DMS79 (cell line): ENCODE data around the gene HSDL2.

Experiments
- DNase-seq: peaks from one replicate; lab custom pipeline; 2025; lab: John Stamatoyannopoulos, UW

The HSDL2 gene

DNA sequence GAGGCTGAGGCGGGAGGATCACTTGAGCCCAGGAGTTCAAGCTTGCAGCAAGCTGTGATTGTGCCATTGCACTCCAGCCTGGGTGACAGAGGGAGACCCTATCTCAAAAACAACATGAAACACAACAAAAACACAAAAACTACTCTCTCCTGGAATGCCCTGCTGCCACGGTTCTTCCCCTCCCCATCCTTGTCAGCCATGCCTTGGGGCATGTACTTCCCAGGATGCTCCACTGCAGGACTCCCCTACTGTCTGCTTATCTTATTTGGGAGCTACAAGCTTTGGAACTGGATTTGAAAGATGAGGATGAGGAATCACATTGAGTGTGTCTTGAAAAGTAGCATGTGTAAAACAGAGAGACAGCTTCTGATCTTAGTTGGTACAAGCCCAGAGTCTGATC, 66.6 kb downstream of the HSDL2 start:
- no peak for DNase-seq

DNA sequence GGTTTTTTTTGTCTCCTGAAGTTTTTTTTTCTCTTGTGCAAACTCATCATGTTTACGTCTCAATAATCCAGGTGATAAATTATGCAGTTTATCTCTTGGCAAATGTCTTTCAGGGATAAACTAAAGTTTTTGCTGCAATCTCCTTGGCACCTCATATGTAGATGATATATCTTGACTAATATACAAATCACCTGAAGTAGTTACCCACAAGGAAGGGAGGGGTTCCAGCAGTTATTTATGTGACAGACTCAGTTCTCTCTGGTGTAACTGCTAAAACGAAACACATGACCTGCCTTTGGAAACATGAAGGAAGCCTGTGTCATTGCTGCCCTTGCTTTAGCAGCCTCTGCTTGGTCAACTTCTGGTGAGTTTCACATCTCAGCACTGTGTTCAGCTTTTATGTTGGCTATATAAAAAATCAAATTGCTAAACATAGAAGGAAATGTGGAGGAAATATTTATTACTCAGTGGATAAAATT, 67.4 kb downstream of the HSDL2 start:
- no peak for DNase-seq

DNA sequence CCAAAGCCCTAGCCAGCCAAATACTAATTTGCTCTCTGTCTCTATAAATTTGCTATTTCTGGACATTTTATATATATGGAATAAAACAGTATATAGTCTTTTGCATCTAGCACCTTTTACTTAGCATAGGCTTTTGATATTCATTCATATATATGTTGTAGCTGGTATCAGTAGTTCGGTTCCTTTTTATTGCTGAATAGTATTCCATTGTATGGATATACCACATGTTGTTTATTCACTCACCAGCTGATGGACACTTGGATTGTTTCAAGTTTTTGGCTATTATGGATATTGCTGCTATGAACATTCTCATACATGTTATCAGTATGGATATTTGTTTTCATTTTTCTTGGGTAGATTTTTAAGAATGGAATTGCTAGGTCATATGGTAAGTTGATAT, 82.9 kb downstream of the HSDL2 start:
- DNase-seq, result no peak

DNA sequence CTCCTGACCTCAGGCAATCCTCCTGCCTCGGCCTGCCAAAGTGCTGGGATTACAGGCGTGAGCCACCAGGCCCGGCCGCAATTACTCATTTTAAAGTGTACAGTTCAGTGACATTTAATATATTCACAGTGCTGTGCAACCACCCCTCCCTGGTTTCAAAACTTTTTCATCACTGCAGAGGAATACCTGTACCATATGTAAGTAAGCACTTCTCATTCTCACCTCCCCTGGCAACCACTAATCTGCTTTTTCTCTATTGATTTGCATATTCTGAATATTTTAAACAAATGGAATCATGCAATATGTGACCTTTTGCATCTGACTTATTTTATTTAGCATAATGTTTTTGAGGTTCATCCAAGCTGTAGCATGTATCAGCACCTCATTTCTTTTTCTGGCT, 85.4 kb downstream of the HSDL2 start:
- no peak for DNase-seq

DNA sequence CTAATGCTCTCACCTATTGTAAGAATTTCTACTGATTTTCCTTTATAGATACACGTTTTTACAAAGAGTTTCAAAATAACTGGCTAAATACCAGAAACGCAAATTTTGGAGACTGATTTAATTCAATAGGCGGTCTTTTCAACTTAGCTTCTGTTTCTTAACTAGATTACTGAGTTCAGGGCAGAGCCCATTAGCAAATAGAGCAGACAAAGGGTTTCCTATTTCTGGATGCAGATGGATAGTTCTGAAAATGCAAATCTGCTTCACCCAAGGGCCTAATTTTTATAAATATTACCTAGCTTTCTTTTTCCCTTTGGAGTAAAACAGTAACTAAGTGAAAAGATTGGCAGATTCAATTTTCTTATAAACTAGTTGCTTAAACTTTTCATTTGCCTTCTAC, 93.1 kb downstream of the HSDL2 start:
- no peak for DNase-seq

DNA sequence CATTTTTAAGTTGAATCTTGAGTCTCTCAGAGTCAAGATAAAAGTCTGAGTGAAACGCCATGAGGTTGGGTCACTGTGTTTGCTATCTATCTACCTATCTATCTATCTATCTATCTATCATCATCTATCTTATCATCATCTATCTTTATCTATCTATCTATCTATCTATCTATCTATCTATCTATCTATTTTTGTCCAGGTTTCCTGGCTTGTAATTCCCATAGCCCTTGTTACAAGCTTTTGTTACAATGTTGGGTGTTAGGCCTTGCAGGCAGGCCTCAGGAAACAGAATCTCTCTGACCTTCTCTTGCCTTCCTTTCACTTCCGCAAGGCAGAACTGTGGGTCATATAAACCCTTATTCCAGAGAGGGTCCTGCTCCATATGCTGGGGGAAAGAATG, 94.1 kb downstream of the HSDL2 start:
- no peak for DNase-seq

DNA sequence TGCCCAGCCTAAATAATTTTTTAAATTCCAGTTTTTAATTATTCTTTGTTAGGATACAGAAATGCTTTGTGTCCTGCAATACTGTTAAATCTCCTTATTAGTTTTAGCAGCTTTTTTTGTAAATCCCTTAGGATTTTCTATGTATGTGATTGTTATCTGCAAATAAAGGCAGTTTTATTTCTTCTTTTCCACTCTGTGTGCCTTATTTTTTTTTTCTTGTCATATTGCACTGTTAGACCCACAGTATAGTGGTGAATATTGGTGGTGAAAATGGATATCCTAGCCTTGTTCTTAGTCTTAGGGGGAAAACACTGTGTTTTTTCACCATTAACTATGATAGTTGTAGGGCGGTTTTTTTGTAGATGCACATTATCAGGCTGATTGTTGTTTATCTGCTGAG, 95.4 kb downstream of the HSDL2 start:
- DNase-seq, result no peak

DNA sequence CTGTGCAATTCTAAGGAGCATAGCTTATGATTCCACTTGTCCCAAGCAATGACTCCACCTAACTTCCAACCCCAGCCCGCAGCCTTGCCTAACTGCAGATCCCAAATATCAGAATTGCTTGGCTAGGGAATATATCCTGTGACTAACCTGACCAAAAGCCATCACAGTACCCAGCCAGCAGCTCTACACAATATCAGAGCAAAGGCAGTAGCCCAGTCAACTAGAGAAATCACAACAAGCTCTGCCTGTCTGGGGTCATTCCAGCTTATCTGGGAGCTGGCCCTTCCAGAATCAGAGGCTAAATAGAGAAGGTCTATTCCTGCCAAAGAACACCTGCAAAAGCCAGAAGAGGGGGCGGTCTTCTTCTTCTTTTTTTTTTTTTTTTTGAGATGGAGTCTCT, 97.4 kb downstream of the HSDL2 start:
- no peak for DNase-seq

DNA sequence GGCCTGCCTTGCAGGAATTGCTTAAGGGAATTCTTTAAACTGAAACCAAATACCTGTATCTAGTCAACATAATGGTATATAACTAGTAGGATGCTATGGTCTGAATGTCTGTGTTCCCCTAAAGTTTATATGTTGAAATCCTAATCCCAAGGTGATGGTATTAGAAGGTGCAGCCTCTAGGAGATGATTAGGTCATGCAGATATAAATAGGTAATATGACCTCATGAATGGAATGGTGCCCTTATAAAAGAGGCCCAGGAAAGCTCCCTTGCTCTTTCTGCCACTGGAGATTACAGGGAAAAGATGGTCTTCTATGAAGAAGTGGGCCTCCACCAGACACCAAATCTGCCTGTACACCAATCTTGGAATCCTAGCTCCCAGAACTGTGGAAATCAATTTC, 99.3 kb downstream of the HSDL2 start:
- DNase-seq, result no peak

DNA sequence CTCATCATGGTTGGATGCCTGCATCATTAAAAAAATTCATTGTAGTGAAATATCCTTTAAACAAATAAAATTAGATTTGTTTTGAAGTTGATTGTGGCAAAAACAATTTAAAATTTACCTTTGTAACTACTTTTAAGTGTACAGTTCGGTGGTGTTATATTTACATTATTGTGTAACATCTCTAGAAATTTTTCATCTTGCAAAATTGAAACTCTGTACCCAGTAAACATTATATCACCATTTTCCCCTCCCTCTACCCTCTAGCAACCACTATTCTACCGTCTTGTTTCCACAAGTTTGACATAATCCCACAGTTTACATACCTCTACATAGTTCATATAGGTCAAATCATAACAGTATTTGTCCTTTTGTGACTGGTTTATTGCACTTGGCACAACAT, 104.7 kb downstream of the HSDL2 start:
- DNase-seq, result no peak

DNA sequence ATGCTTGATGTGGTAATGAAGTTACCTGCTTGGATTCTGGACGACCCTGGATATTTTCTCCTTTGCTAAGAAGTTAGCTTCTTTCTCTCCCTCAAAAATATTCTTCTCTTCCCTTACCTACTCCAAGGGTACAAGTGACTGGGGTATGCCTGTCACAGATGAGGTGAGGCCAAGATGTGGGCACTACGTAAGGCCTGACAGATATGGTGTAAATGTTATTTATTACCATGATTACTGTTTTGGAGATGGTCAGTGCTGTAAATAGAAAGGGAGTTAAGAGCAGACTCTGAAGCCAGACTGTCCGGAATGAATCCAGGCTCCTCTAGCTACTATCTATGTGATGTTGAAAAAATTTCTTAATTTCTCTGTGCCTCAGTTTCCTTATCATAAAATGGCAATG, 105.7 kb downstream of the HSDL2 start:
- DNase-seq, result no peak

DNA sequence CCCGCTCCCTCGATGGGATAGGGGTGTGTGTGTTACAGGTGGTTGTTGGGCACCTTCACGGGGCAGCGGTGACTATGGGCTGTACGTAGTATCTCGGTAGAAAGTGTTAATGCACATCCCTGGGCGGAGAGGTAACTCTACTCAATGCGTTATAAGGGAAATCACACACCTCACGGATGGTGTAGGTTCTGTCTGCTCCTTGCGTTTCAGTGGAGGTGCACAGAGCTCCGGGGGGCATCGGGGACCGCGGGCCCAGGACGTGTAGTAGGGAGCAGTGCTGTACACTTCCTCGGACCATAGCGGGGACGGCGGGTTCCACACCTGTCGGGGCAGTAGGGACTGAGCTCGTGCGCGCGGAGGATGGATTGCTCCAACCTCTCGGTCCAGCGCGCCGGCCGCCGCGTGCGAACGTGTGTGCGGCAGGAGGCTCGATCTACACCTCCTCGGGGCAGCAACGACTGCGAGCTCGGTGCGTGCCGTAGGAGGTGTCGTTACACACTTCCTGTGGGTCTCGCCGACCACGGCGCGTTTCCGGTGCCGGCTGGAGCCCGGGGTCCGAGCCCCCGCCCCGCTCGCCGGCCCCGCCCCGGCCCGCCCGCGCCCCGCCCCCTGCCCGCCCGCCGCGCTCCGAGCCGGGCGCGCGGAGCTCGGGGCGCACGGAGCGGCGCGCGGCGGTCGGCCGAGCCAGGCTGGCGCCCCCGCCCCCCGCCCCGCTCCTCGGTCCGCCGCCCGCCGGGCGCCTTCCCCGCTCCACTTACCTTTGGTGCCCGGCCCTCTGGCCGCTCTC, 106.5 kb downstream of the HSDL2 start, which contains the start of gene KIAA1958:
TSS of gene KIAA1958 (plus strand) at position 607 of the 787 bp plus-strand sequence. CDS start 87,254 bp downstream, outside the sequence.
- peak; percentile 53 for DNase-seq

DNA sequence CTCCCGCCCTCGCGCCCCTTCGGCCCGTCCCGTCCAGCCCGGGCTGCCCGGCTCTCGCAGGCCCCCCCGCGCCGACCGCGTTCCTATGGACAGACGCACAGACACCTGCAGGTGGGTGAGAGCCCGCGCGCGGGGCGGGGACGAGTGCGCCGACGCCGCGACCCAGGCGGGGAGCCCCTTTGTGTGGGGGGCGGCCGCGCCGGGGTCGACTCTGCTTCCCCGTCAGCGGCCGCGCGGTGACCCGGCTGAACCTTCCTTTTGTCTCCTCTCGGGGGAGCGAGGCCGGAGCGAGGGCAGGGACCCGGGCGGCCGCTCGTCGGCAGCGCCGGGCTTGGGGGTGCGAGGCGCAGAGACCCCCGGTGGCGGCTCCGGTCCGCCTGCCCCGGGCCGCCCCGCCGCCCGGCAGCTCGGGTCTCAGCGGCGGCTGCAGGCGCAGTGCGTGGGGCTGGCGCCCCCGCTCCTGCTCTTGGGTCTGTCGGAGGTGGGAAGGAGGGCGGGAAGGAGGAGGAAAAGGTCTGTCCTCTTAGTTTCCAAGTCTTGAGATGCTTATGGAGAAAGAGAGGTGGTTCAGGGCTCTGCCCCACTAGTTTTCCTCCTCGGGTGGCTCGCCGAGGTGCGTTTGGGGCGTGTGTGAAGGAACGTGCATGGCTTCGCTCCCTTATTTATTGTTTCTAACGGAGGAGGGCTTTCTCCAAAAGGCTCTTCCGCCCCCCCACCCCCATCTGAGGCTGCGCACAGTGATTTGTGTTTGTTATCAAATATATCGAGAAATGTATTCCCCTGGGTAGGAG, 107.3 kb downstream of the HSDL2 start:
- peak; percentile 44 for DNase-seq

DNA sequence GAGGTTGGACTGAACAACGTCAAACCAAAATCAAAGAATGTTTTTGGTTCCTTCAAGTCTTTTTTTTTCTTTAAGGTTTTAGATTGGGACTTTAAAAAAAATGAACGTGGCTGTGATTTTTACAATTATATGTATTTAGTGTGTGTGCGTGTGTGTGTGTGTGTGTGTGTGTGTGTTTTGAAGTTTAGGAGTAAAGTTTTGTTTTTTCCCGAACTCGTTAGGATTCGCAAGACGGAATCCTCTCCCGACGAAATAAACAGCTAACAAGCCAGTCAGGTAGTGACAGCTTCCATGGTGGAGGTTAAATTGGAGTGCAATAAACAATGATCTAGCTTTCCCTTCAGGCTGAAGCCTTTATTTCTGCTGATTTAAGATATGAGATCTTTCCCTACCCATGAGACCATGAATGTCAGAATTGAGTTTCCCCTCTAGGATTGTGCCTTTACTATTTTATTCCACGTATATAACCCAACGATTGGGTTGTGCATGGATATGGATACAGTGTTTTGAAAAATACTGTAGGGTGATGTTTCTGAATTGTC, 108.0 kb downstream of the HSDL2 start:
- peak; percentile 6 for DNase-seq

DNA sequence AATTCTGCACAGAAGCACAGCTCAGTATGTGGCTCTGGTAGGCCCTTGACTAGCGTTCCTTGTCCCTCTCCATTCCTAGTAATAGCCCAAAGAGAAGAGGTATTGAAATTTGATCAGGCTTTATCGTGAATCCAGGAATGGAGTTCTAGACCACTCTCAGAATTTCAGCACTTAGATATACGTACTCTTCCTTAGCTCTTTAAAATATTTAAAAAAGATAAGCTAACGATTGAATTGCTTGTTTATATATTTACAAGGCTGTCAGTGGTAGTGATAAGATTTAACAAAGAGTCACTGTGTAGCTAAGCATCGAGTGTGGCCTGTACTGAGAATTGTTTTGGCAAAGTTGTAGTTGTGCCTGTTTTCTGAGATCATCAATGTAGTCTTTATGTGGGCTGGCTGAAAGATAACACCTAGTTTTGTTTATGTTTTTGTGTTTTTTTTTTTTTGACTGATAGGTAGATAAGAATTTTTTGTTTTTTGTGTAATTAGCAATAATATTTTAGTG, 109.2 kb downstream of the HSDL2 start:
- DNase-seq, result peak; percentile 17

DNA sequence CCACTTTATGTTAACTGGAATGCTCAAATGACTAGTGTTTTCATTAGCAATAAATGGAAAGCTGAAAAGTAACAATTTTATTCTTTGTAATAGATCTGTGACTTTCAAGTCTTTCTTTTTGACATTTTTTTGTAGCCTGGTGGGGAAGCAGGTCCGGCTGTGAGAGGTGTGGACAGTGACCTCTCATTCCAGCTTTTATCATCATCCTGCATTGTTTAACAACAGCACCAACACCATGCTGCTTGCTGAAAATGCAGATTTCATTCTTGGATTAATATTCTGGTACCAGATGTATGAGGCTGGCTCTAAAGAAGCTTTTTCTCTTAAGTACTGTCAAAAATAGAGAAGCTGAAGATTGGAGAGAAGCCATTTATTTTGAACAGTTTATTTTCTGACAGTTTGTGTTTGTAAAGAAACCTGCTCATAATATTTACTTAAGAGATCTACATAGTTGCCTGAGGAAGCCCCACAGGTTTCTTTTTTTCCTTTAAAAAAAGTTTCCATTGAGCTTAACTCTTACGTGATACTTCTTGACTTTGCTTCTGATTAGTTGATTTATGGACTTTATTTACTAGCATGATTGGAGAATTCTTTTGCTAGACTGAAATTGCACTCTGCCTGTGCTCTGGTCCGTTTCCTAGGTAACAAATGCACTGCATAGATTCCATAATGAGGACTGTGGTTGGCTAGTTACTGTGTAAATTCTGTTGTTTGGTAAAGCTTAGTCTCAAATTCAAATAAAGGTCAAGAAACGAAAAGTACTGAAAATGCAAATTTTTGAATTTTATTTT, 110.2 kb downstream of the HSDL2 start:
- DNase-seq, result no peak

DNA sequence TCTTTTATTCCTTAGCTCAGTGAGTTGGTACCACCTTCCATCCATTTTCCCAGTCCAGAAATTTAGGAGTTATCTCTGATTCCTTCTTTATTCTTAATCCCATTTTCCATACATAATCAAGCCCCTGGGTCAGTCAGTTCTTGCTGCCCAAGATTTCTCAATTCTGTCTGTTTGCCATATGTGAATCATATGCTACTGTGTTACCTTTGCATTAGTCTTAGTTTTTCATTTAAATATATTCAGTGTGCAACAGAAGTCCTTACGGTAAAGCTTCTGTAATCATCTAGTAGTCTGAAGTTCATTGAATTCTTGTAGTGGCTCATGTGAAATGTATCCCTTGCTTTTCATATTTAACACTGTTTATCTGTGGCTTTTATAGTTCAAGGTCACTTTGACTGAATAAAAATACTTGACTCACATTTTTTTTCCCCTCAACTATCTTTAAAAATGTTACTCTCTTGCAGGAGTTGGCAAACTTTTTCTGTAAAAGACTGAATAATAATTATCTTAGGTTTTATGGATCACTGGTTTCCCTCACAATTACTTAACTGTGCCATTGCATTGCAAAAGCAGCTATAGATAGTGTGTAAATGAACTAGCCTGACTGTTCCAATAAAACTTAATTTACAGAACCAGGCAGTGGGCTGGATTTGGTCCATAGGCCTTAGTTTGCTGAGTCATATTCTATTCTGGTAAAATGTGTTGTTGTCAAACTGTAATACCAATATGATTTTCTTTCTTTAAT, 113.7 kb downstream of the HSDL2 start:
- DNase-seq, result no peak

DNA sequence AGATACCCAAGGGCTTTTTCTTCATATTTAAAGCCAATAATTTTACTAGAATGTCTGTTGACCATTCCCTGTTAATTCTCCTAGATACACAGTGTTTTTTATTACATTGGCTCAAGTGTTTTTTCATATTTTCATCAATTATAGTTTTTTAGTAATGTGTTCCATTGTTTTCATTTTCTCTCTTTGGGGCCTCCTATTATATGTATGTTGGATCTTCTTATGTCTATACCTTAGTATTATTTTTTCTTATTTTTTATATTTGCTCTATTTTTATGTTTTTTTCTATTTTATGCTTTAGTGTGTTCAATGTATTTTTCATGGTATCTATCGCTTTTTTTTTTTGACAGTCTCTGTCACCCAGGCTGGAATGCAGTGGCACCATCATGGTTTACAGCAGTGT, 114.2 kb downstream of the HSDL2 start:
- DNase-seq, result no peak

DNA sequence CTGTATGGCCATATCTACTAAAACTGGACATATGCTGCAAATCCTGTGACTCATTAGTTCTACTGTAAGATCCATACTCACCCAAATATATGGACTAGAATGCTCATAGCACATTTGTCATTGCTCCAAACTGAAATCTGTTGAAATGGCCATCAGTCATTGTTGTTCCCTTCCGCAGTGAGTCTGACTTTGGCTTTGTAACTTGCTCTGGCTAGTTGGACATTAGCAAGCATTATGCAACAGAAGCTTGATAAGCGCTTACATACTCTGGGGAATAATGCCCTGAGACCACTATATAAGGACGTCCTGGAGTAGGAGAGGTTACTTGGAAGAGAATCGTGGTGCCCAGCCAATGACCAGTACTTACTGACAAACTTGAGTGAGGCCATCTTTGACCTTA, 115.7 kb downstream of the HSDL2 start:
- no peak for DNase-seq

DNA sequence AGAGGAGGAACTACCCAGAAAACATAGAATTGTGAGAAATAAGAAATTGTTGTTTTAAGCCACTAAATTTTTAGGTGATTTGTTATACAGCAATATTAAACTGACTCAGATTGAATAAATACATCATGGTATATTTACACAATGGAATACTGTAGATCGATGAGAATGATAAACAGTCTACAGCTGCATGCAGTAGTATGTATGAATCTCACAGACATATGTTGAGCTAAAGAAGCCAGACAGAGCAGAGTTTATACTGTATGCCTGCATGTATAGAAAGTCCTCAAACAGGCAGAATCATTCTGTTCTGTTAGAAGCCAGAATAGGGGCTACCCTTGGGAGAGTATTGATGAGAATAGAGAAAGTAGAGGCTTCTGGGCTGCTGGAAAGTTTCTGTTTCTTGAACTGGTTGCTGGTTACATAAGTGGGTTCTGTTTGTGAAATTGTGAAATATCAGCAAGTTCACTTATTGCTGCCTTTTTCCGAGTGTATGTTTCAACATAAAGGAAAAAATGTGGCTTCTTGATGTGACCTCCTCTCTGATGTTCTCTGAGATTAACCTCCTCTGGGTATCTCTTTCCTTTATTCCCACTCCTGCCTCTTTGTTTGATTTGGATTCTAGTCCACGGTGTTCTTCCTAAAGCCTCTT, 116.3 kb downstream of the HSDL2 start:
- DNase-seq, result no peak

DNA sequence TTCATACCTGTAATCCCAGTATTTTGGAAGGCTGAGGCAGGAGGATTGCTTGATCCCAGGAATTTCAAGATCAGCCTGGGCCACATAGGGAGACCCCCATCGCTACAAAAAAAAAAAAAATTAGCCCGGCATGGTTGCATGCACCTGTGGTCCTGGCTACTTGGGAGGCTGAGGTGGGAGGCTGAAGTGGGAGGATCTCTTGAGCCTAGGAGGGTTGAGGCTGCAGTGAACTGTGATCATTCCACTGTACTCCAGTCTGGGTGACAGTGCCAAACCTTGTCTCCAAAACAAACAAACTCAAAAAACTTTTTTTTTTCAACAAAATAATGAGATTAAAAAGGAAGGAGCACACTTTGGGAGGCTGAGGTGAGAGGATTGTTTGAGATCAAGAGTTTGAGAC, 120.9 kb downstream of the HSDL2 start:
- DNase-seq, result no peak
